ENCODE data around the gene CAMK1.

Gene CAMK1

GRCh38 chr3:9793161-9793781 is 23.5 kb upstream of the CAMK1 start:
- no peak for DNase-seq (ENCODE audit: low read depth)

- peak; percentile 84 for DNase-seq (ENCODE audit: low read depth)
These were observed 22.8 kb upstream of the CAMK1 start, which contains the start of the genes ARPC4 and TADA3 for GRCh38 chr3:9792405-9793160. Gene ARPC4 (plus strand): TSS chr3:9793082. CDS start chr3:9793122, 40 bp downstream. Gene TADA3 (minus strand): TSS chr3:9792473. CDS start chr3:9791466, 1,007 bp downstream.

- no peak for DNase-seq (ENCODE audit: low read depth)
These were observed 22.1 kb upstream of the CAMK1 start for GRCh38 chr3:9791790-9792404.

- DNase-seq (ENCODE audit: low read depth) = no peak
These were observed 21.4 kb upstream of the CAMK1 start for GRCh38 chr3:9791127-9791526.

GRCh38 chr3:9787714-9788113 is 18.0 kb upstream of the CAMK1 start:
- DNase-seq (ENCODE audit: low read depth) = no peak

- no peak for DNase-seq (ENCODE audit: low read depth)
These were observed 17.3 kb upstream of the CAMK1 start for GRCh38 chr3:9786825-9787669.

- no peak for DNase-seq (ENCODE audit: low read depth)
These were observed 16.5 kb upstream of the CAMK1 start for GRCh38 chr3:9786209-9786739.

GRCh38 chr3:9785602-9786001 is 15.9 kb upstream of the CAMK1 start:
- DNase-seq (ENCODE audit: low read depth) = no peak

- no peak for DNase-seq (ENCODE audit: low read depth)
These were observed 15.2 kb upstream of the CAMK1 start for GRCh38 chr3:9784965-9785364.

GRCh38 chr3:9783954-9784353 is 14.2 kb upstream of the CAMK1 start:
- no peak for DNase-seq (ENCODE audit: low read depth)

GRCh38 chr3:9782770-9783169 is 13.0 kb upstream of the CAMK1 start:
- DNase-seq (ENCODE audit: low read depth) = no peak

GRCh38 chr3:9781978-9782603 is 12.3 kb upstream of the CAMK1 start:
- no peak for DNase-seq (ENCODE audit: low read depth)

GRCh38 chr3:9781551-9781950 is 11.8 kb upstream of the CAMK1 start:
- no peak for DNase-seq (ENCODE audit: low read depth)

GRCh38 chr3:9780910-9781309 is 11.2 kb upstream of the CAMK1 start:
- DNase-seq (ENCODE audit: low read depth) = no peak

GRCh38 chr3:9780458-9780812 is 10.7 kb upstream of the CAMK1 start:
- DNase-seq (ENCODE audit: low read depth) = no peak

GRCh38 chr3:9779721-9780457 is 10.1 kb upstream of the CAMK1 start:
- no peak for DNase-seq (ENCODE audit: low read depth)

- no peak for DNase-seq (ENCODE audit: low read depth)
These were observed 9.4 kb upstream of the CAMK1 start for GRCh38 chr3:9779075-9779593.

GRCh38 chr3:9778143-9779074 is 8.7 kb upstream of the CAMK1 start:
- no peak for DNase-seq (ENCODE audit: low read depth)

- DNase-seq (ENCODE audit: low read depth) = no peak
These were observed 7.9 kb upstream of the CAMK1 start for GRCh38 chr3:9777694-9778021.
